Endothelial cell of umbilical vein (primary cell): Measurements from ENCODE around the gene NIPA2. TPM values are rescaled to one million over a fixed set of nuclear protein-coding genes. Genes with fewer than 3 reads are reported as not detected.

Experiments
- BruUV-seq: library from RNA; stranded (reverse); fragments of 400-500 nt; replicated peaks from 2 replicates; lab custom pipeline; 2021; lab: Mats Ljungman, UMichigan
- CTCF ChIA-PET: fragments of 300-600, 350-600 bp; sonication (Branson Sonifier 250); formaldehyde crosslinking; loops from one replicate; lab custom pipeline; 2021; ENCODE audit warnings: antibody characterized with exemption, inconsistent platforms; lab: Charles Lee
- POLR2A ChIA-PET: fragments of 300-600, 350-600 bp; sonication (Branson Sonifier 250); formaldehyde crosslinking; loops from one replicate; lab custom pipeline; 2021; ENCODE audit warnings: antibody characterized with exemption, inconsistent platforms; lab: Charles Lee
- DNase-seq: peaks from one replicate; pipeline ENCODE4 v3.0.0-alpha.2; 2011; ENCODE audit warnings: low read depth, low spot score
- FAIRE-seq: peaks from 2 replicates; lab custom pipeline; 2011; peaks lifted over from hg19 to GRCh38; lab: Jason Lieb, UNC
- H2AFZ ChIP-seq: 2 replicates; pipeline ENCODE4 v1.6.0; 2012; ENCODE audit warnings: low read depth, low read length, control low read depth, inconsistent platforms
- H3K27ac ChIP-seq: 2 replicates; pipeline ENCODE4 v1.5.1; 2011; ENCODE audit warnings: low read depth, mild to moderate bottlenecking, control low read depth, low read length, moderate library complexity; ENCODE audit not compliant: insufficient read depth
- H3K27me3 ChIP-seq, 2 experiments: 2 replicates each; pipeline versions ENCODE4 v1.6.0 to v1.6.1; 2011; ENCODE audit warnings: low read length in 2 of 2, mixed read lengths in 1 of 2; ENCODE audit not compliant: control insufficient read depth in 2 of 2, insufficient read depth in 2 of 2
- H3K36me3 ChIP-seq, 2 experiments: 2 replicates in 1 of 2; 3 replicates in 1 of 2; pipeline ENCODE4 v1.5.1; 2011; ENCODE audit warnings: low read length in 2 of 2, mild to moderate bottlenecking in 1 of 2, moderate library complexity in 1 of 2; ENCODE audit not compliant: control insufficient read depth in 2 of 2, insufficient read depth in 2 of 2; ENCODE audit errors: extremely low read depth in 1 of 2
- H3K4me1 ChIP-seq: 3 replicates; pipeline ENCODE4 v1.5.1; 2011; ENCODE audit warnings: mild to moderate bottlenecking, low read length; ENCODE audit not compliant: control insufficient read depth, insufficient read depth; ENCODE audit errors: extremely low read depth
- H3K4me2 ChIP-seq: 2 replicates; pipeline ENCODE4 v1.6.1; 2011; ENCODE audit warnings: low read length, control low read depth, mixed read lengths; ENCODE audit not compliant: insufficient read depth
- H3K4me3 ChIP-seq, 3 experiments: fragments of 200-600 bp in 1 of 3; sonication (generic), shearing (Covaris generic) in 1 of 3; replicated peaks in 1 of 3; 2 replicates each; pipeline ENCODE4 v1.5.1; 2011 to 2016; ENCODE audit warnings: control low read depth in 3 of 3, low read length in 3 of 3, mild to moderate bottlenecking in 2 of 3, inconsistent platforms in 1 of 3, low read depth in 1 of 3, moderate library complexity in 1 of 3; ENCODE audit not compliant: insufficient read depth in 1 of 3
- H3K79me2 ChIP-seq: 2 replicates; pipeline ENCODE4 v1.6.0; 2012; ENCODE audit warnings: low read length, inconsistent platforms; ENCODE audit not compliant: control insufficient read depth, insufficient read depth
- H3K9ac ChIP-seq: replicated peaks from 2 replicates; pipeline ENCODE3; 2011; ENCODE audit warnings: low read length, control low read depth; ENCODE audit not compliant: insufficient read depth; ENCODE audit errors: extremely low read depth
- H3K9me1 ChIP-seq: replicated peaks from 3 replicates; pipeline ENCODE4 v1.6.0; 2011; ENCODE audit warnings: mild to moderate bottlenecking, low read length; ENCODE audit not compliant: control insufficient read depth, insufficient read depth; ENCODE audit errors: extremely low read depth
- H3K9me3 ChIP-seq: replicated peaks from 2 replicates; pipeline ENCODE4 v1.5.1; 2012; ENCODE audit warnings: low read length, inconsistent platforms; ENCODE audit not compliant: control insufficient read depth, insufficient read depth
- H4K20me1 ChIP-seq: replicated peaks from 2 replicates; pipeline ENCODE3; 2011; ENCODE audit warnings: mild to moderate bottlenecking, low read length; ENCODE audit not compliant: control insufficient read depth, insufficient read depth; ENCODE audit errors: extremely low read depth
- CTCF ChIP-seq, 2 donors: IDR thresholded peaks; 1 replicate in 1 of 2; 2 replicates in 1 of 2; pipeline ENCODE4 v1.5.1; 2011; ENCODE audit warnings: low read length in 2 of 2, mild to moderate bottlenecking in 2 of 2, moderate library complexity in 2 of 2, control low read depth in 1 of 2, inconsistent platforms in 1 of 2, low read depth in 1 of 2; ENCODE audit not compliant: insufficient read depth in 1 of 2; ENCODE audit errors: extremely low read depth in 1 of 2
- EZH2 ChIP-seq: IDR thresholded peaks from 2 replicates; pipeline ENCODE4 v1.6.1; 2012; ENCODE audit warnings: borderline replicate concordance, low read depth, mild to moderate bottlenecking, moderate library complexity, low read length, inconsistent platforms; ENCODE audit not compliant: severe bottlenecking
- FOS ChIP-seq: IDR thresholded peaks from 2 replicates; pipeline ENCODE4 v1.6.1; 2011; ENCODE audit warnings: mild to moderate bottlenecking, low read length, moderate library complexity, borderline replicate concordance; ENCODE audit not compliant: insufficient read depth
- GATA2 ChIP-seq: IDR thresholded peaks from 2 replicates; pipeline ENCODE4 v1.7.0; 2011; ENCODE audit warnings: low read depth, mild to moderate bottlenecking, moderate library complexity, mixed read lengths, low read length; ENCODE audit not compliant: insufficient read length, insufficient read depth
- JUN ChIP-seq: IDR thresholded peaks from 2 replicates; pipeline ENCODE4 v1.6.1; 2011; ENCODE audit warnings: borderline replicate concordance, low read depth; ENCODE audit not compliant: insufficient read length, insufficient read depth
- MAX ChIP-seq: IDR thresholded peaks from 2 replicates; pipeline ENCODE4 v1.6.1; 2011; ENCODE audit not compliant: insufficient read depth, insufficient read length
- MYC ChIP-seq: IDR thresholded peaks from one replicate; pipeline ENCODE4 v1.6.1; 2011; ENCODE audit warnings: mild to moderate bottlenecking, low read depth, low read length
- POLR2A ChIP-seq: IDR thresholded peaks from 2 replicates; pipeline ENCODE4 v1.6.1; 2012; ENCODE audit warnings: low read depth, mild to moderate bottlenecking, control low read depth, low read length
- POLR2AphosphoS5 ChIP-seq: IDR thresholded peaks from 2 replicates; pipeline ENCODE4 v1.6.1; 2012; ENCODE audit warnings: low read depth, mild to moderate bottlenecking, control low read depth, low read length, moderate library complexity; ENCODE audit not compliant: insufficient read depth
- dilution Hi-C: fragments of 300-500 bp; cut with MboI; formaldehyde crosslinking; loops from one replicate; pipeline ENCODE4 v1.15.0; 2019; ENCODE audit warnings: low sequenced_read_pairs; ENCODE audit not compliant: extremely low pct_ligation_motif_present
- intact Hi-C: fragments of 100-400 bp; cut with micrococcal nuclease; formaldehyde crosslinking; loops from one replicate; pipeline ENCODE4 v1.10.0; 2022
- polyA plus RNA-seq, 4 experiments: library from polyadenylated mRNA; depleted of rRNA in 3 of 4; stranded (reverse) in 3 of 4; unstranded in 1 of 4; fragments of >200 nt; gene quantifications; 2 replicates each; pipeline versions ENCODE4 v1.2.1 to v1.2.3, GENCODE V29; 2011 to 2012; ENCODE audit warnings: missing spikeins in 1 of 4
- total RNA-seq: library from RNA; stranded (reverse); gene quantifications from 2 replicates; pipeline ENCODE4 v1.2.3, GENCODE V29; 2021

NIPA2 gene
- total and polyA plus RNA-seq, 2 donors (not counting 3 experiments of a cell fraction or from before 2014, with no cell fraction given), result 55.2 to 75.7 TPM

- Histone ChIP-seq H3K4me3 (no peak overlapping the region), H3K4me2 (no peak overlapping the region), H3K9me3 (no peaks in the 10 kb centered on the region), H3K4me1 (no peaks in the 10 kb centered on the region), H3K27me3 (no peaks in the 10 kb centered on the region), H3K36me3 (peaks cover 10 to 23% of the 10 kb centered on the region in 2 experiments), H3K9me1 (no peaks in the 10 kb centered on the region), H2AFZ (no peak overlapping the region), H3K9ac (no peak overlapping the region), H4K20me1 (no peaks in the 10 kb centered on the region), H3K27ac (no peak overlapping the region), H3K79me2 (no peaks in the 10 kb centered on the region)
- intact Hi-C loops, result no loop called here
- ChIA-PET CTCF (no interaction called here), POLR2A (no interaction called here)
- TF ChIP-seq POLR2A (no peak), POLR2AphosphoS5 (no peak), FOS (no peak), GATA2 (no peak), JUN (no peak), CTCF (IDR thresholded peaks at IDR 0.05; ENCODE audit: extremely low read depth in 1 of 2, insufficient read depth in 1 of 2, low read depth in 1 of 2, low read length in 2 of 2) (no peak), EZH2 (no peak), MYC (no peak), MAX (no peak)
- no peak for DNase-seq
- BruUV-seq, result no TSS peak
- dilution Hi-C loops, result no loop called here
- no peak for FAIRE-seq
Observed at GRCh38 chr15:22903961-22904534, 65.6 kb downstream of the NIPA2 start.
